Adipose tissue (tissue), 3 donors: ENCODE data around the gene DAZAP1. TPM values are rescaled to one million over a fixed set of nuclear protein-coding genes. Genes with fewer than 3 reads are reported as not detected.

Experiments
- H3K27ac ChIP-seq: one replicate; pipeline ENCODE4 v1.5.1; 2013; ENCODE audit warnings: low read depth, low read length
- WGBS, 3 donors: extraction: QIAGEN DNeasy Blood & Tissue Kit; methylation state at CpG; one replicate each; pipeline ENCODE4 v1.1.7; 2013; 5-methylcytosine and 5-hydroxymethylcytosine counted together
- polyA plus RNA-seq, 3 donors: library from polyadenylated mRNA; stranded (reverse); fragments of 200-250 nt; gene quantifications; one replicate each; pipeline ENCODE4 v1.2.3, GENCODE V29; 2013
- donor health status: healthy with polysubstance abuse.
- donor health status: Bipolar disorder and iron deficiency.
- donor health status: healthy.

Gene DAZAP1
- polyA plus RNA-seq, 3 donors, result 38.4 to 79.9 (median 70.1) TPM

DNA sequence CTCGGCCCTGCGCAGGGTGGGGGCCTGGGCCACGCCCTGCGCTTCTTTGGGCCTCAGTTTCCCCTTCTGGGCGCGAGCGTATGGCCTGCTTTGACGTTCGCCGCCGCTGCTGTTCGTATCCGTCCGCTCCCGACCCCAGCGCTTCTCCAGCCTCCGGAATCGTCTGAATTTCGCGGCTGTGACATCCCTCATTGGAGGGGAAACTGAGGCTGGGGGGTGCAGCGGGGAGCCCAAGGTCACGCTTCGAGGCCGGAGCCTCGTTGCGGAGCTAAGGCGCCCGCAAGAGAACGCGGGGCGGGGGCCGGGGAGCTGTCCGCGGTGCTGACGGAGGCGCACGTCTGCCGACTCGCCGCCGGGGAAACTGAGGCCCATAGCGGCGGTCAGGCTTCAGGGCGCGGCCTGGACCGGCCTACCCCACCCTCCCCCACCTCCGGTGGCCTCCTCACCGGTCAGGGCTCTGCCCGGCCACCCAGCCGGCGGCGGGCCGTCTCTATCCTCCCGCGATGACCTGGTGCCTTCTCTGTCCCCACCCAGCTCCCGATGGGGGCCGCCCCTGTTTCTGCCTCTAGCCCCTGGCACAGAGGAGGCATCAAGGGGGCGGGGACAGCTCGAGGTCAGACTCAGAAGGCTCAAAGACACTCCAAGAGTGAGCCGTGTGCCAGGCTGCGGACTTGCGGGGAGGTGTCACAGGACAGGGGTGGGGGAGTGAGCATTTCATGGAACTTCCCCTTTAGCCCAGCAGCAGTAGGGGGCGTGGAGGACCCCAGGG is 39.5 kb downstream of the DAZAP1 start:
- 3 to 4% (median 3%) methylated on average over 59 to 63 of the region's 63 CpGs for WGBS, 3 donors
- no peak overlapping the region for H3K27ac ChIP-seq

DNA sequence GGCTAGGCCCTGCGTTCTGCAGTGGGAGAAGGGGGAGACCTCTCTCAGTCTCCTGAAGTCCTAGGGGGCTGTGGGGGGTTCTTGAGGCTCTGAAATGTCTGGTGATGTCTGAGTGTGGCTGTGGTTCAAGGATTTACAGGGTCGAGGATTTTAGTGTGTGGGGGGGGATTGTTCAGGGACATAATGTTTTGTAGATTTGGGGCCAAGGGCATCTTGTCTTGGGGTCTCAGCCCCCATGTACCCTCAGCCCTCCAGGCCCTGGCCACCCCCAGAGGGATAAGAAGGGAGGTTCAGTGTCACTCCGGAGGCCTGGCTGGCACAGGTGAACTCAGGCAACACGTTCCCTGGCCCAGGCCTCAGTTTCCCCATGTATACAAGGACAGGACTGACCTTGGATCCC is 40.1 kb downstream of the DAZAP1 start:
- WGBS, 3 donors, result 23 to 29% (median 28%) methylated on average over 4 of the region's 4 CpGs
- no peak overlapping the region for H3K27ac ChIP-seq

DNA sequence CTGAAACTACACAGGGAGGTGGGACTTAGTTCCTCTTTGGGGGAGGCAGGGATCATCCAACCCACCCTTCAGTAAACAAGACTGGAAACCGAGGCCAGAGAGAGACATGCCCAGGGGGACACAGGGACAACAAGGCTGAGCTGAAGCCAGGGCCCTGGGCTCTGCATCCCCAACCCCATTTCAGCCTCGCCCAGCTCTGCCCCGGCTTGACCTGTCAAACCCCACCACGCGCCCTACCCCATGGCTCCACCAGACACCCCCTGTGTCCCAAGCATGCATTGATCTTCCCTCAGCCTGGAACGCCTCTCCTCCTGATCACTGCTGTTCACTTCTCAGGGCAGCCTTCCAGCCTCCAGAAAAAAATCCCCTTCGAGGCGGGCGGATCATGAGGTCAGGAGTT is 40.6 kb downstream of the DAZAP1 start:
- 77 to 85% (median 81%) methylated on average over 9 of the region's 9 CpGs for WGBS, 3 donors

DNA sequence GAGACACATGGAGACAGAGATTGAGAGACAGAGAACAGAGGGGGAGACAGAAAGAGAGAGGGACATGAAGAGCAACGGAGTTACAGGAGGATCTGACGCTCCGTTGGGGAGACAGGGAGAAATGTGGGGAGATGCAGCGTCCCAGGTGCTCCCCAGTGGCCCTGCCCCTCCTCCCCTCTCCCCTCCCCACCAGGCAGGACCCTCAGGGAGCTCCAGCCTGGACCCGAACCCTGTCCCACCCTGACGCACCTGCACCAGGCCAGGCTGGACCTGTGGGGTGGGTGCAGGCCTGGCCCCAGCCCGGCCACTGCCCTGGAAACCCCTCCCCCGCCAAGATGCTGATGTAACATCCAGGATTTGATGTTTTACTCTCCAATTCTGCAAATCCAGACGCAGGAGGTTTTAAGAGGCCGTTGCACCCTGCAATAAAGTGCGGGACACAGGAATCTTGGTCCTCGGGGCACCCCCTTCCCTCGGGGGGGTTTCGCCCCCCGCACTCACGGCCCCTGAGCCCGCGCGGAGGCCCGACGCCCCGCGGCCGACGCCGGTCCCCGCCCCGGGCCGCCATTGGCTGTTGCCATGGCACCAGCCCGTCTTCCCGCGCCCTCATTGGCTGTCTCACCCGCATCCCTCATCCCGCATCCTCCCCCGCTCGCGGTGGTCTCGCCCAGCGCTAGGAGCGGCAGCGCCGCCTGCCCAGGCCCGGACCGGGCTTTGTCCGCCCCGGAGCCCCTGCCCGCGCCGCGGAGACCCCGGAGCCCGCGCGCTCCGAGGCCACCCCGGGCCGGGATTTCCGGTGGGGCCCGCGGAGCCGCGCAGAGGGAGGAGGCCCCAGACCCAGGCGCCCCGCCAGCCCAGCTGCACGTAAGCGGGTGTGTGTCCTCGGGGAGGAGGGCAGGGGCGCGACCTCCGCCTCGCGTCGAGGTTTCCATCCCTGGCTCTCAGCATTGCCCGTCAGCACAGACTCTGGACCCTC is 42.4 kb downstream of the DAZAP1 start, which contains the start of gene APC2:
Gene APC2, plus strand, starts transcription at position 655 of the 976 bp plus-strand sequence. CDS start 2,881 bp downstream, outside the sequence.
- 4 to 6% (median 5%) methylated on average over 65 to 74 of the region's 74 CpGs for WGBS, 3 donors
- H3K27ac ChIP-seq, result no peak within 1 kb of the TSS

More for the DNA sequence above, 40.6 kb downstream of the DAZAP1 start:
- no peak overlapping the region for H3K27ac ChIP-seq

DNA sequence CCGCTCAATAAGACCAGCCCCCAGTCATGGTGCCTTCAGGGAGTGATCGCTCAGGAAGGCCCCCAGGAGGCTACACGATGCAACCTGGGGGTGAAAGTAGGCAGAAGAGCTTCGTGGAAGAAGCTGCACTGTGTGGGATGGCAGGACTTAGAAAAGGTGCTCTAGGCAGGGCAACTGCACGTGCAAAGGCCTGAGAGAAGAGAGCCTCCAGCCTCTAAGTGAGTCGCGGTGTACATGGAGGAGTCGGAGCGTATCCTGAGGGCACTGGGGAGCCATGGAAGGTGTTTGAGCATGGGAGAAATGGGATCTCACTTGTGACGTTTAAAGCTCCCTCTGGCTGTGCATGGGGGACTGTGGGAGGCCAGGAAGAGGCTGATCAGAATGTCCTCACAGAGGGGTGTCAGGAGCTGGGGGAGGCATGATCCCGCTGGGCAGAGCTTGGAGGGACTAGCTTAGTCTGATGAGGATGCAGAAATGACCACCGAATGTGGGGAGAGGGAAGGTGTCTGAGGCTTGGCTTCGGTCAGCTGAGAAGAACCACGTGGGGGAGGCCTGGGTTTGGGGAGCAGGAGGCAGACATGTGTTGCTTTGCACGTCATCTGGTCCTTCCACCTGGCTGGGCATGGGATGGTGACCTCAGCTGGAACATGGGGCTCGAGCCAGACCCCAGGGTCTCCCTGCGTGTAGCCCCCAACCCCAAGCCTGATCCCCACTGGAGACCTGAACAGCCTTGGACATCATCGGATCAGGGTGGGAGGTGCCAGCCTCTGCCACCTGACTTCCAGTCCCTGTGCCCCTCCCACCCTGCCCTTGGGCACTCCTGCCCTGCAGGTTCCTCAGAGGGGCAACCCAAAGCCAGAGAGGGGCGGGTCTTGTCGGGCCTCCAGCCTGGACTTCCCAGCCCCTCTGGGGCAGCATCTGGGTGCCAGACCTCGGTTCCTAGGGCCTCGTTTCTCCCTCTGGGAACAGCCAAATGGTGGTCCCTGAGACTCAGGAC is 43.6 kb downstream of the DAZAP1 start:
- 51 to 59% (median 55%) methylated on average over 20 to 22 of the region's 22 CpGs for WGBS, 3 donors
- H3K27ac ChIP-seq, result no peak overlapping the region

DNA sequence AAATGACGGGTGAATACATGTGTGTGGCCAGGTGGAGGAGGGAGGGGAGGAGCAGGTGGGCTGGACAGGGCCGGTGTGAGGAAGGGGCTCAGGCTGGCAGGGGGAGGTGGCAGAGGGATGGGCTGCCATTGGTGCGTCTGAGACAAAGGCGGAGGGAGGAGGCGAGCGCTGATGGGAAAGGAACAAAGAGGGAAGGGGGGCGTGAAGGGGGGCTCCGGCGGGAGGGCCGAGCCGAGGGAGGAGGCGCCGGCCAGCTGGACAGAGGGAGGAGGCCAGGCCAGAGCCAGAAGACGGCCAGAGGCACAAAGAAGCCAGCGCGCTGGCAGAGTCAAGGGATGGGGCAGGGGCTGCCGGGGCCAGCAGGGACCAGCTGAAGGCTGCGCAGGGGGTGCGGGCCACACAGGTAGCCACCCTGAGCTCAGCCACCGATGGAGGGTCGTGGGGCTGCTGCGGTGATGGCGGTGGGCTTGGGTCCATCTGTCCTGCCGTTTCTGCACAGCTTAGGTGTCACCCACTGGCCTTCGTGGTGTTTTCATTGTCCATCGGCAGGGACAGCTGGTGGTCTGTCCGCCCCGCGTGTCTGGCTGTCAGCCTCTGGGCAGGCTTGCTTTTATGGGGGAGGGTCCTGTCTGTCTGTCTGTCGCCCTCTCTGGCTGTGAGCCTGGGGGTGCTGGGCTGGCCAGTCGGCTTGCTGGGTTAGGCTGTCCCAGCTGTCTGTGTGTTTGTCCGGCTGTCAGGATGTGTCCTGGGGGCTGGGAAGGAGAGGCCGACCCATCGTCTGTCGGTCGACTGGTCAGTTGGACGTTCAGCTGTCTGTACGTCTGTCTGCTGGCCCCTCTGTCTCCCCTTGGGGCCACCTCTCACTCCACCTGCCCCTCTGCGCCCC is 44.8 kb downstream of the DAZAP1 start:
- WGBS, 3 donors, result 26 to 33% (median 30%) methylated on average over 31 to 39 of the region's 39 CpGs
- H3K27ac ChIP-seq, result no peak overlapping the region

DNA sequence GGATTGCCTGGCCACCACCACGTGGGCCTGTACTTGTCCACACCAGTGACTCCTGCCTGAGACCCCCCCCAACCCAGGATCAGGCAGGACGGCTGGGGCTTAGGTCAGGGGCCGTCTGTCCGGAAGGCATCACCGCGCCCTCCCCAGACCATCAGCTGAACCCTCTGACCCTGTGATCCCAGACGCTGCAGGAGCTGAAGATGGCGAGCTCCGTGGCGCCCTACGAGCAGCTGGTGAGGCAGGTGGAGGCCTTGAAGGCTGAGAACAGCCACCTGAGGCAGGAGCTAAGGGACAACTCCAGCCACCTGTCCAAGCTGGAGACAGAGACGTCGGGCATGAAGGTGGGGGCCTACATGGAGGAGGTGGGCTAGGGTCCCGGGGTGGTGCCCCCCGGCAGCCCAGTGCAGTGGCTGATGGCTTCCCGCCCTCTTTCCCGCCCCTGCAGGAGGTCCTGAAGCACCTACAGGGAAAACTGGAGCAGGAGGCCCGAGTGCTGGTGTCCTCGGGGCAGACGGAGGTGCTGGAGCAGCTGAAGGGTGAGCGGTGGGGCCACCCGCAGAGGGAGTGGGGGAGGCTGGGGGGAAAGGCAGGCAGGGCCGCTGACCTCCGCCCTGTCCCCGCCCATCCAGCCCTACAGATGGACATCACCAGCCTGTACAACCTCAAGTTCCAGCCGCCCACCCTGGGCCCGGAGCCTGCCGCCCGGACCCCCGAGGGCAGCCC is 45.6 kb downstream of the DAZAP1 start:
- WGBS, 3 donors, result 43 to 60% (median 48%) methylated on average over 26 to 30 of the region's 30 CpGs
- H3K27ac ChIP-seq, result no peak overlapping the region

DNA sequence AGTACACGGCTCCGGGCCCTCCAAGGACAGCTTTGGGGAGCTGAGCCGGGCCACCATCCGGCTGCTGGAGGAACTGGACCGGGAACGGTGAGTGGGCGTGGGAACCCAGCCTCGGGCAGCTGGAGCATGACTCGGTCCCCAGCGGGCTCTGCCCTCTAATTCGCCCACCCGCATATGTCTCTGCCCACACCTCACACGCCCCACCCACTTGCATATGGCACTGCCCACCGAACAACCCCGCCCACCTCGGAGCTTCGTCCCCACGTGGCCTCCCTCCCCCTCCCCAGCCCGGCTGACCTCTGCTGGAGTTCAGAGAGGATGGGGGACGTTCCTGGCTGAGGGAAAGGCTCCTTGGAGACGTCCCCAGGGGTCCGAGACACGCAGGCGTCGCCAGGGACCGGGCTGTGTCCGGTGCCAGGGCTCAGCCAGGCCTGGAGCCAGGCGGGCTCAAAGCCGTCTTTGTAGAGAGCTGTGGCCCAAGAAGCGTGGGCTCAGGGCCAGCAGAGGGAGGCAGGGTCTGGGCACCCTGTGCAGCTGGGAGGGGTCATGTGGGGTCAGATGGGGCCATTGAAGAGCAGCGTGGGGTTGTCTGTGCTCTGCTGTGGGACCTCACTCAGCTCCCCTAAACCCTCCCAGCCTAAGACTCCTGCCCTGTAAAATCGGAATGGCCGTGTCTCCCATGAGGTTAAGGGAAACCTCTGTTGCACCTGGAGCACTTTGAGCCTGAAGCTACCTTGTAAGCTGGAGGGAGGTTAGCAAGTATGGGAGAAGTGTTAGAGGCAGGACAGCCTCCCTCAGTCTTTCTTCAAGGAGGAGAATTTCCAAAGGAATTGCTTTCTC is 46.4 kb downstream of the DAZAP1 start:
- WGBS, 3 donors, result 13 to 29% (median 24%) methylated on average over 30 to 33 of the region's 33 CpGs
- H3K27ac ChIP-seq, result no peak overlapping the region

DNA sequence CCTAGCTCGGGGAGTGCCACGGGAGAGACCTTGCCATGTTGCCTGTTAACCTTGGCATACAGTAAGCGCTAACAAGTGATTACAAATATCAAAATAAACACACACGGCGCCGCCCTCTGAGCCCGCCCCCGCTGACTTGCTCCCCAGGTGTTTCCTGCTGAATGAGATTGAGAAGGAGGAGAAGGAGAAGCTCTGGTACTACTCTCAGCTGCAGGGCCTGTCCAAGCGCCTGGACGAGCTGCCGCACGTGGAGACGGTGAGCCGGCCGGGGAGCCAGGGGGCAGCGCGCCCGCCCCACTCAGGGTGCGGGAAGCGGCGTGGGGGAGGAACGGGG is 47.6 kb downstream of the DAZAP1 start:
- 3 to 5% (median 4%) methylated on average over 20 to 22 of the region's 22 CpGs for WGBS, 3 donors
- H3K27ac ChIP-seq, result no peak overlapping the region

DNA sequence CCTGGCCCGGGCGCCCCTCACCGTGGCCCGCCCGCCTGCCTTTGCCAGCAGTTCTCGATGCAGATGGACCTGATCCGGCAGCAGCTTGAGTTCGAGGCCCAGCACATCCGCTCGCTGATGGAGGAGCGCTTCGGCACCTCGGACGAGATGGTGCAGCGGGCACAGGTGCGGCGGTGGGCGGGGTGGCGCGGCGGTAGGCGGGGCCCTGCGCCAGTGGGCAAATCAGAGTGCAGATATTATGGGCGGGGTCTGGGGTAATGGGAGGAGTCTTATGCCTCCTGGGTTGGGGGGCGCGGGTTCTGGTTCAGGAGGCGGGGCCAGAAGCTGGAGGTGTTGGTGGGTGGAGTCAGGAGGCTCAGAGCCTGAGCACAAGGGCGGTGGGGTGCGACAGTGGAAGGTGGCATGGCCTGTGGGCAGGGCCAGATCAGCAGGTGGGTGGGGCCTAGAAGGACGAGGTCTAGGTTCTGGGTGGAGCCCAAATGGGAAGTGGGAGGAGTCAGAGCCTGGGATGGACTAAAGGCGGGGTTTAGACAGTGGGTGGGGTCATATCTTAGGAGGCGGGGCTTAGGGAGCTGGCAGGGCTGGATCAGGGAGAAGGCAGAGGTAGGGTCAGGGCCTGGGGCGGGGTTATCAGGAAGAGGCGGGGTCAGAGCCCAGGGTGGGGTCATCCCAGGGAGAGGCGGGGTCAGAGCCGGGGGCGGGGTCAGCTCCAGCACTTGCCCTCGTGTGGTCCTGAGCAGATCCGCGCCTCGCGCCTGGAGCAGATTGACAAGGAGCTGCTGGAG is 48.1 kb downstream of the DAZAP1 start:
- no peak overlapping the region for H3K27ac ChIP-seq
- WGBS, 3 donors, result 4 to 6% (median 5%) methylated on average over 36 to 42 of the region's 42 CpGs

DNA sequence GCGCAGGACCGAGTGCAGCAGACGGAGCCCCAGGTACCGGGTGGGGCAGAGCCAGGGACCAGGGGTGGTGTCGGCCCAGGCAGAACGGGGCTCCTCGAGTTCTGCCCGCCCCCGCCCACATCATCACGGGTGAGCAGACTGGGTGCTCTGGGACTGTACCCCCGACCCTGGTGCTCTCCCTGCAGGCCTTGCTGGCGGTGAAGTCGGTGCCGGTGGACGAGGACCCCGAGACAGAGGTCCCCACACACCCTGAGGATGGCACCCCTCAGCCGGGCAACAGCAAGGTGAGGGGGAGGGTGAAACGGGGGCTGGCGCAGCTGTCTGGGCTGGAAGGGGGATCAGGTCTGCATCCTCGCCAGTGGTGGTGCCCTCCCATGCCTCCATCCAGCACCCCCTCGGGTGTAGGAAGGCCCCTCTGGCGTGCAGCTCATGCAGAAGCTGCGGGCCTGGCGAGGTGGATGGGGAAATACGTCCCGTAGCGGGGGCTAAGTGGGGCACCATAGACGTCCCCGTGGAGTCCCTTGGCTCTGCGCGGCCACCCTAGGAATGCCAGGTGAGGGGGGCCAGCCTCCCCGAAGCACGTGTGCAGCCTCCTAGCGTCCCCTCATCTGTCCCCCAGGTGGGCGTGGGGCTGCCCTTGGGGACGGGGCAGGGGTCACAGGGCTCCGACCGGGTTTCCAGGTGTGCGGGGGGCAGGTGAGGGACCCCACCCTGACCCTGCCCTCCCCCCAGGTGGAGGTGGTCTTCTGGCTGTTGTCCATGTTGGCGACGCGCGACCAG is 48.9 kb downstream of the DAZAP1 start:
- 23 to 30% (median 28%) methylated on average over 37 to 43 of the region's 43 CpGs for WGBS, 3 donors
- H3K27ac ChIP-seq, result no peak overlapping the region

DNA sequence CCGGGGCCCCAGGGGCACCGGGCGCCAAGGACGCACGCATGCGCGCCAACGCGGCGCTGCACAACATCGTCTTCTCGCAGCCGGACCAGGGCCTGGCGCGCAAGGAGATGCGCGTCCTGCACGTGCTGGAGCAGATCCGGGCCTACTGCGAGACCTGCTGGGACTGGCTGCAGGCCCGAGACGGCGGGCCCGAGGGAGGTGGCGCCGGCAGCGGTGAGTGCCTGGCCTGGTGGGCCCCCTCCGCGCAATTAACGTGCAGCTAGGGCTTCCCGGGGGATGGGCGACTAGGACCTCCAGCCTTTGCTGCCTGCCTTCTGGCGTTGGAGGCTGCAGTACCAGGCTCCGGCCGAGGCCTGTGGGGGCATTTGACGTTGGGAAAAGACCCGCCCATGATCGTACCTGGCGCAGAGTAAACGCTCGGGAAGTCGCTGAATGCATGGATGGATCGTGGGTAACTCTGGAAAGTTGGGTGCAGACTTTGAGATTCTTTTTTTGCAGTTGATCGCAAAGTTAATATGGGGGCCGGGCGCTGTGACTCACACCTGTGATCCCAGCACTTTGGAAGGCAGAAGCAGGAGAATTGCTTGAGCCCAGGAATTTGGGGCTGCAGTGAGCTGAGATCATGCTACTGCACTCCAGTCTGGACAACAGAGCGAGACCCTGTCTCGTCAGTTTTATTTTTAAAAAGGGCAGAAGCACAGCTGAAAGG is 49.8 kb downstream of the DAZAP1 start:
- WGBS, 3 donors, result 13 to 17% (median 14%) methylated on average over 45 to 48 of the region's 48 CpGs

DNA sequence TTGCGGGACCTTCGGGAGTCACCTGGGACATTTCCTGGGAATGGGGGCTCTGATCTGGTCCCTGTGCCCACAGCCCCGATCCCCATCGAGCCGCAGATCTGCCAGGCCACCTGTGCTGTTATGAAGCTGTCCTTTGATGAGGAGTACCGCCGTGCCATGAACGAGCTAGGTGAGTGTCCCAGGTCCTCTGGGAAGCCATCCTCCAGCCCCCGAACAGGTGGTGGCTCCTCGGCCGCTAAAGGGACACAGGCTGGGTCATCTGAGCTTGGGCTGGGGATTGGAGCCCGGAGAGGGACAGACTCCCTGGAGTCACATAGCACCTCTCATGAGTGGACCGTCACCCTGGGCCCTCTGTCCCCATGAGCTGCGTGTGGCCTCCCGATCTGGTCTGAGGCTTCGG is 50.5 kb downstream of the DAZAP1 start:
- 76 to 83% (median 80%) methylated on average over 16 of the region's 16 CpGs for WGBS, 3 donors
- H3K27ac ChIP-seq, result no peak overlapping the region

More for the DNA sequence above, 49.8 kb downstream of the DAZAP1 start:
- no peak overlapping the region for H3K27ac ChIP-seq

DNA sequence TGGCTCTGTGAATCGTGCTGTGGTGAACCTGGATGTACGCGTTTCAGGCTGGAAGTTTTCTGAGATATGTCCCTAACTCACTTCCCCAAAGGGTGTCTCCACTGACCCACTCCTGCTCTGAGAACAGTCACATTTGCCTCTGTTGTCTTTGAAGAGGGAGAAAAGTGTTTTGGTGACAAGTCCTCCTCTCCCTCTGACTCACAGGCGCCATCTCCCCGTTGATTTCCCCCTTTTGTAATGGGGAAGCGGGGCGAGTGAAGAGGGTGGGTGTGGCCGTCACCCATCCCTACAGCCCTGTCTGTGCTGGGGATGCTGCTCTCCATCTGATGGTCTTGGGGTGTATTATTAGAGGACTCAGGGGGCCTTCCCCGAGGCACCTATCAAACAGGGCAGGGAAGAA is 52.1 kb downstream of the DAZAP1 start:
- no peak overlapping the region for H3K27ac ChIP-seq
- WGBS, 3 donors, result 67 to 82% (median 69%) methylated on average over 9 of the region's 9 CpGs
